ENCODE measurements around the gene TMEM240.
"Not testable (repeated sequence)": the region's sequence is repeated elsewhere in the genome, so short reads cannot be mapped to it uniquely, and the experiment has no call there.

The TMEM240 gene

DNA sequence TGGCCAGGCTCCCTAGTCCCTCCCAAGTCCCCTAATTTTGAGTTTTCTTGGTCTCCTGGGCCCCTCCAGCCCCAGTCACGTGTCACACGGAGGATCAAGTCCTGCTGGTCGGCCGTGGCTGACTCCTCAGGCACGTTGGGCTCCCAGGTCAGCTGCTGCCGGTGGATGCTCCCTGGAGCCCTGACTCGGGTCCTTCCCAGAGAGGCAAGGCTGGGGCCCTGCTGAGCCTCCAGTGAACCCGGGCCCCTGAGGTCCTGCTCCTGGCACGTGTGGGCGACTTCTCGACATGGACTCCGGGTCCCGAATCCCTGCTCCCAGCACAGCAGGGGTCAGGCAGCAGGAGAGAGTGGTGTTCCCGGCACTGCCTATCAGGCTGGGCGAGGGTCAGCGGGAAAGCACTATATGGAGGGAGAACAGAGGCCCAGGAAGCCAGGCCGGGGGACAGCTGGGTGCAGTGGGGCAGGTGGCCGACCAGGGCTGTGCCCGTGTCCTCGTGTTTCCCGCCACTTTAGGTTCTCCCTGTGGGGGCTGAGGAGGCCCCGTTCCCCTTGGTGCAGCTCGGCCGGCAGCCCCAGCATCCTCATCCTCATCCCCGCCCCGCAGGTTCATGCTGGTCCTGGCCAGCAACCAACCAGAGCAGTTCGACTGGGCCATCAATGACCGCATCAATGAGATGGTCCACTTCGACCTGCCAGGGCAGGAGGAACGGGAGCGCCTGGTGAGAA is 13.2 kb downstream of the TMEM240 start:
- in situ Hi-C loops (cut with HindIII; ENCODE audit: low sequenced_read_pairs) = loop anchor here (10.0 kb wide), 1 partner anchor 152 kb away; the partner anchor contains the start of gene AURKAIP1

DNA sequence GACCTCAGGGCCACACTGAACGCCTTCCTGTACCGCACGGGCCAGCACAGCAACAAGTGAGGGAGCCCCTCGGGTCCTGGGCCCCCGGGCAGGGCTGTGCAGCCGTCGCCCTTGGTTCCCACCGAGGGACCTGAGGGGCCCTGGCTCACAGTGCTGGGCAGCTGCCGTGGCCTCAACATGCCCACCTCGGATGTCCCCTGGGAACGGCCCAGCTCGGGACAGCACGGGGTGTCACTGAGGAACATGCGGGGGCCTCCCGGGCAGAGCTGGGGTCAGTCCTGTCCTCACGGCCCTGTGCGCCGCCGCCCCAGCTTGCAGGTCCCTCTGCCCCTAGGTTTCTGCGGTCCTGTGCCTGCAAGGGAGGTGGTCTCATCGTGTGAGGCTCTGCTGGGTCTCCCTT is 13.9 kb downstream of the TMEM240 start:
- in situ Hi-C loops (cut with HindIII; ENCODE audit: low sequenced_read_pairs) = loop anchor here (10.0 kb wide), 1 partner anchor 152 kb away; the partner anchor contains the start of gene AURKAIP1

- in situ Hi-C loops (cut with HindIII; ENCODE audit: low sequenced_read_pairs) = loop anchor here (10.0 kb wide), 1 partner anchor 150 kb away; the partner anchor contains the start of gene AURKAIP1
Observed at GRCh38 chr1:1524750-1525383, 15.6 kb downstream of the TMEM240 start.

DNA sequence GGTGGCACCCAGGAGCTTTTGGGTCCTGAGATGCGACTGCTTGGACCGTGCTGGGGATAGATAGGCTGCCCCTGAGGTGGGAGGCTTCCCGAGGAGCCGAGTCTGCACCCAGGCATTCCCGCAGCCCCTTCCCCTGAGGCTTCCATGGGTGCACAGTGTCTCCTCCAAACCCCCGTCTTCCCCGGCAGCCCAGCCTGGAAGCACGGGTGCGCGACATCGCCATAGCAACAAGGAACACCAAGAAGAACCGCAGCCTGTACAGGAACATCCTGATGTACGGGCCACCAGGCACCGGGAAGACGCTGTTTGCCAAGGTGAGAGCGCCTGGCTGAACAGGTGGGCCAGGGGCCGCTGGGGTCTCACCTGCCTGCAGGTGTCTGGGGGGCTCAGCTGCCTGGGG is 16.8 kb downstream of the TMEM240 start:
- in situ Hi-C loops (cut with HindIII; ENCODE audit: low sequenced_read_pairs) = loop anchor here (10.0 kb wide), 1 partner anchor 149 kb away; the partner anchor contains the start of gene AURKAIP1

DNA sequence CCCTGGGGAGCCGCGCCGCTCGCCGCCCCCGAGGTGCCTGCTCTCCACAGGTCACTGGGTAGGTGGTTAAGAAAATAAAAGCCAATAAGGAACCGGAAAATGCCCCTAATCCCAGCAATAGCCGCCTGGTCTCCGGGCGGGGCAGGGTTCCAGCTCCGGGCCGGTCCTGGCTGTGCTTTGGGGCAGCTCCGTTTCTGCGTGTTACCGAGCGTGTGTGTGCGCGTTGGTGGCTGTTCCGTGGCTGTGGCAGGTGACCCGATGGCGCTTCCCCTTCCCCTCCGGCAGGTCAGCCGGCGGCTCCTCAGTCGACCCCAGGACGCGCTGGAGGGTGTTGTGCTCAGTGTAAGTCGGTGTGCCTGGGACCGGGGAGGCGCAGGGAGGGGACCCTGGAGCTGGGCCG is 17.2 kb downstream of the TMEM240 start:
- in situ Hi-C loops (cut with HindIII; ENCODE audit: low sequenced_read_pairs) = loop anchor here (10.0 kb wide), 1 partner anchor 148 kb away; the partner anchor contains the start of gene AURKAIP1

DNA sequence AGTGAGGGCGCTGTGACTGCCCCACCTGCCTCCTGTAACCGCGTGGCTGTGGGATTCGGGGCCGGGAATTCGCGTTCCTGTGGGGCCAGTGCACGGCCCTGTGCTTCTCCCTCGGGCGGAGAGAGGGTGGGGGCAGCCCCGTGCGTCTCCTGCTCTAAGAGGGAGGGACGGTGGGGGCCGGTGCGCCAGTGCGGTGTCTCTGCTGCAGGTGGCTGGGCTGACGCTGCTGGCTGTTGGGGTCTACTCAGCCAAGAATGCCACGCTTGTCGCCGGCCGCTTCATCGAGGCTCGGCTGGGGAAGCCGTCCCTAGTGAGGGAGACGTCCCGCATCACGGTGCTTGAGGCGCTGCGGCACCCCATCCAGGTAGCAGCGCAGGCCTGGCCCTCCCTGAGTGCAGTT is 17.9 kb downstream of the TMEM240 start:
- in situ Hi-C loops (cut with HindIII; ENCODE audit: low sequenced_read_pairs) = loop anchor here (10.0 kb wide), 1 partner anchor 148 kb away; the partner anchor contains the start of gene AURKAIP1

GRCh38 chr1:1521331-1521730 is 19.1 kb downstream of the TMEM240 start:
- in situ Hi-C loops (cut with HindIII; ENCODE audit: low sequenced_read_pairs) = loop anchor here (10.0 kb wide), 1 partner anchor 147 kb away; the partner anchor contains the start of gene AURKAIP1

DNA sequence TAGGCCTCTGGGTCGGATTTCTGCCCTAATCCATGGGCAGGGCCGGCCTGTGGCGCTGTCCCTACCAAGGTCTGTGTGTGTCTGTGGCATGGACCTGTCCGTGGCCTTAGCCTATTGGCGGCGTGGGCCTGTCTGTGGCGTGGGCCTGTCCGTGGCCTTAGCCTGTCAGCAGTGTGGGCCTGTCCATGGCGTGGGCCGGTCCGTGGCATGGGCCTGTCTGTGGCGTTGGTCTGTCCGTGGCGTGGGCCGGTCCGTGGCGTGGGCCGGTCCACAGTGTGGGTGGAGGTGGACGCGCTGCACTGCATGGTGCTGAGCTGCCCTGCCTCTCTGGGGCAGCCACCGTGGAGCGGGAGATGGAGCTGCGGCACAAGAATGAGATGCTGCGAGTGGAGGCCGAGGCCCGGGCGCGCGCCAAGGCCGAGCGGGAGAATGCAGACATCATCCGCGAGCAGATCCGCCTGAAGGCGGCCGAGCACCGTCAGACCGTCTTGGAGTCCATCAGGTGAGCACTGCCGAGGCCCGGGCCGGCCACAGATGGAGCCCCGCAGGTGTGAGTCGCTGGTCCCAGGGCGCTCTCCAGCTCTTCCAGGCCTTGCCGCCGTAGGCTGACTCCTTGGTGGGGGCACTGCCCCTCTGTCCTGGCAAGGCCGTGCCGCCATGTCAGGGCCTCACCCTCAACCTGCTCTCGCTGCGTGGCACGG is 20.5 kb downstream of the TMEM240 start:
- in situ Hi-C loops (cut with HindIII; ENCODE audit: low sequenced_read_pairs) = loop anchor here (10.0 kb wide), 1 partner anchor 145 kb away; the partner anchor contains the start of gene AURKAIP1

GRCh38 chr1:1518621-1519007 is 21.8 kb downstream of the TMEM240 start:
- in situ Hi-C loops (cut with HindIII; ENCODE audit: low sequenced_read_pairs) = not testable (repeated sequence)

GRCh38 chr1:1517973-1518620 is 22.3 kb downstream of the TMEM240 start:
- in situ Hi-C loops (cut with HindIII; ENCODE audit: low sequenced_read_pairs) = no loop called here

GRCh38 chr1:1516923-1517322 is 23.5 kb downstream of the TMEM240 start:
- in situ Hi-C loops (cut with HindIII; ENCODE audit: low sequenced_read_pairs) = not testable (repeated sequence)

DNA sequence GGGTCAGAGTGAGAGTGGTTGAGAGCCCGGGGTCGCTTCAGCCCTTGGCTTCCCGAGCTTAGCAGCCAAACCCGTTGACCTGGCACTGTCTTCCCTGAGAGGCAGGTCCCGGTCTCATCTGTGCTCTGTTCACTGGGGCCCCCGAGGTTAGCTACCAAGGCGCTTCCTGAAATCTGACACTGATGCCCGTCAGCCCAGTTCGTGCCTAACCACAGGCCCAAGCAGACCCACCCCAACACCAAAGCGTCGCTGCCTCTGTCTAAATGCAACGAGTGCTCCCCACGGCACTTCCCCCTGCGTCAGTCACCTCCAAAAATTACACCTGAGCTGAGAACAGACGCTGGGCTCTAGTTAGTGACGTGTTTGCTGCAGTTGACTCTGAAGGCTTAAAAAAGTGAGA is 26.0 kb downstream of the TMEM240 start:
- in situ Hi-C loops (cut with HindIII; ENCODE audit: low sequenced_read_pairs) = not testable (repeated sequence)

GRCh38 chr1:1513675-1514074 is 26.7 kb downstream of the TMEM240 start:
- in situ Hi-C loops (cut with HindIII; ENCODE audit: low sequenced_read_pairs) = not testable (repeated sequence)

DNA sequence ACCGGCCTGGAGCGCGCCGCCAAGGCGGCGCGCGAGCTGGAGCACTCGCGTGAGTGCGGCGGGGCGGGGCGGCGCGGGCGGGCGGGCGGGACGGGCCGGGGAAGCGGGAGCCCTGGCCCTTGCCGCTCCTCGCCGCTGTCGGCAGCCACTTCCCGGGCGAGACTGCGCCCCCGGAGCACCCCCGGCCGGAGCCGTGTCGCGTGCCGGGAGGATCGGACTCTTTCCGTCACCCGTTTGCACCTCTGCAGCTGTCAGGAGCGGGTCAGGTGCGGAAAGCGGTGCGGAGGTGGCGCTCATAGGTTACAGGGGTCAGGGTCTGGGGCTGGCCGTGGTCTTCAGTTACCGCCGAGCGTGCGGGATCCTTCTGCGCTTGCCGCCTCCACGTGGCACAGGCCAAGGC is 28.0 kb downstream of the TMEM240 start:
- in situ Hi-C loops (cut with HindIII; ENCODE audit: low sequenced_read_pairs) = not testable (repeated sequence)

DNA sequence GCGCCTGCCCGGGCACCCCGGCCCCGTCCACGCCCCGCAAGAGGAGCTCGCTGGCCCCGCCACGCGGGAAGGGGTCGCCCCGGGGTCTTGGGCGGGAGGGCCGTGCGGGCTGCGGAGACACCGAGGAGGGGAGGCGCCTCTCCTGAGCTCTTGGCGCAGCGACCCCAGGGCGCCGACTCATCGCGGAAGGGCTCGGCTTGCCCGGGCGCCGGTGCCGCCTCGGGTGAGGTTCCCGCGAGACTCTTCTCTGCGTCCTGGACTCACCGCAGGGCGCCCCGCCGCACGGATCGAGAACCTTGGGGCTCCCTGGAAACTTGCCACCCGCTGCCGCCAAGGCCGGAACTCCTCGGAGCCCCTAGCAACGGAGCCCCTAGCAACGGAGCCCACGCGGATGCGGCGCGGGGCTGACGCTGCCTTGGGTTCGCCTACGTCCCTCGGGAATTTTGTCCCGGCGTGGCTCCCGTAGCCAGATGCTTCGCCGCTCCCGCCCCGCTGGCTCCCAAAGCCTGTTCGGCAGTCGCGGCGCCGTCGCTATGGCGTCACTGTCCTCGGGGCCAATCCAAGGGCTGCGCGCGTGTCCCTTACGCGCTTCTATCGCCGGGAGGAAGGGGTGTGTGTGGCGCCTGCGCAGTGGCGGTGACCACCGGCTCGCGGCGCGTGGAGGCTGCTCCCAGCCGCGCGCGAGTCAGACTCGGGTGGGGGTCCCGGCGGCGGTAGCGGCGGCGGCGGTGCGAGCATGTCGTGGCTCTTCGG is 28.7 kb downstream of the TMEM240 start, which contains the start of gene ATAD3A:
TSS of gene ATAD3A (plus strand) at position 630 of the 753 bp plus-strand sequence. CDS start at position 737, 107 bp downstream.
- in situ Hi-C loops (cut with HindIII; ENCODE audit: low sequenced_read_pairs) = no loop called here

DNA sequence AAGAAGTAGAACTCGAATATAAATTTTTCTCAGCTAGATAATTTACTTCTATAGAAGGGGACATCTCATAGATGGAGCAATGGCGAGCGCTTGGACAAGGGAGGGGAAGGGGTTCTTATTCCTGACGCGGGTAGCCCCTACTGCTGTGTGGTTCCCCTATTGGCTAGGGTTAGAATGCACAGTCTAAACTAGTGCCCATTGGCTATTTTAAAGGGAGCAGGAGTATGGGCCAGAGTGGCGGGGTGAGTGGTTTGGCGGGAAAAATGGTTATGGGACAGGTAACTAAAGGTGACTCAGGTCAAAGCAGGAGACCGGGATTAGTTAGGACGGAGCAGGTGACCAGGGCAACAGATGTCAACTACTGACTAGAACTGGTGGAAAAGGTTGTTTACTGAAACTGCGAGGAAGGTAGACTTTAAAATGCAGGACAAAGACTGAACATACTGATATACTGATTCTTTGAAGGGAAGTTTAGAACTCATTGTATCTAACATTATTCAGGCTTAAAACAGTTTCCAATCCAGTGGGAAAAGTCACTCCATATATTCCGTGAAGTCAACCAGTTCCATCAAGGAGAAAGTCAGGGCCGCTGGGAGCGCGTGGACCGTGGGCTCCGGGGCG is 29.4 kb downstream of the TMEM240 start:
- in situ Hi-C loops (cut with HindIII; ENCODE audit: low sequenced_read_pairs) = no loop called here

DNA sequence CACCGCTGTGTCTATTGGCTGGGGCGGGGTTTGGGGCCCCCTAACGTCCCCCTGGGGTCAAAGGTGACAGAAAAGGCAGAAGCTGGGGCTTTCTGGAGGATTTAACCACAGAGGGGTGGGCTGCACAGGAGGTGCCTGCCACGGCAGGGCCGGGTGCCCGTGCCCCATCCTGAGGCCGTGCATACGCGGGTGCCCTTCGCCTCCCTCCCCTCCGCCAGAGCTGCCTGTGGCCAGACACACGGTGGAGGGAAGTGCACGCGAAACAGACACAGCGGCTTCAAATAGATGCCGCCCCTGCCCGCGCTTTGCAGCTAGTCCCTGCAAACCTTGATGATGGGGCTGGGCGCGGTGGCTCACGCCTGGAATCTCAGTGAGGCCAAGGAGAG is 31.0 kb downstream of the TMEM240 start:
- in situ Hi-C loops (cut with HindIII; ENCODE audit: low sequenced_read_pairs) = not testable (repeated sequence)

GRCh38 chr1:1508775-1509464 is 31.5 kb downstream of the TMEM240 start:
- in situ Hi-C loops (cut with HindIII; ENCODE audit: low sequenced_read_pairs) = not testable (repeated sequence)

DNA sequence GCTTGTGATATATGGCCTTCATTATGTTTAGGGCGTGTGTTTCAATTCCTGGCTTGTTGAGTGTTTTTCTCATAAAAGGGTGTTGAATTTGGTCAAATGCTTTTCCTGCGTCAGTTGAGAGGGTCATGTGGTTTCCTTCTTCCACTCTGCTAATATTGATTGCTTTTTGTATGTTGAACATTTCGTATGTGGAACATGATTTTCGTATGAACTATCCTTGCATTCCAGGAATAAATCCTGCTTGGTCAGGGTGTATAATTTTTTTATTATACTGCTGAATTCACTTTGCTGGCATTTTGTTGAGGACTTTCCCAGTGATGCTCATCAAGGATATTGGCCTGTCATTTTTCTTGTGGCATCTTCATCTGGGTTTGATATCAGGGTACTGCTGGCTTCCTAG is 33.1 kb downstream of the TMEM240 start:
- in situ Hi-C loops (cut with HindIII; ENCODE audit: low sequenced_read_pairs) = no loop called here

Measured in endothelial cell of hepatic sinusoid (primary cell).